B cell (primary cell): Measurements from ENCODE around the gene HLCS. TPM values are rescaled to one million over a fixed set of nuclear protein-coding genes. Genes with fewer than 3 reads are reported as not detected.

Source experiments
- ATAC-seq: fragments of 200-7000 bp; cut with Tn5 transposase; one replicate; pipeline ENCODE4 v1.10.0; 2021; ENCODE audit warnings: low read depth, mild to moderate bottlenecking, moderate number of reproducible peaks, moderate library complexity
- CTCF ChIA-PET: fragments of 350-600 bp; sonication (Branson Sonifier 250); formaldehyde crosslinking; loops from one replicate; lab custom pipeline; 2021; ENCODE audit warnings: antibody characterized with exemption, inconsistent platforms; lab: Charles Lee
- POLR2A ChIA-PET: fragments of 350-600 bp; sonication (Branson Sonifier 250); formaldehyde crosslinking; loops from one replicate; lab custom pipeline; 2021; ENCODE audit warnings: antibody characterized with exemption; lab: Charles Lee
- DNase-seq: peaks from one replicate; pipeline ENCODE4 v3.0.0; 2013
- H2AFZ ChIP-seq: 2 replicates; pipeline ENCODE4 v1.6.1; 2012; ENCODE audit warnings: mild to moderate bottlenecking, low read depth, low read length; ENCODE audit not compliant: insufficient read depth, poor library complexity, severe bottlenecking
- H3K27ac ChIP-seq, 2 donors: 1 replicate in 1 of 2; 2 replicates in 1 of 2; pipeline ENCODE4 v1.5.1; 2012 to 2013; ENCODE audit warnings: low read length in 2 of 2, mild to moderate bottlenecking in 2 of 2, moderate library complexity in 1 of 2
- H3K27me3 ChIP-seq, 4 experiments: fragments of 200-600 bp in 1 of 4; sonication (generic) in 1 of 4; replicated peaks in 1 of 4; 1 replicate in 2 of 4; 2 replicates in 2 of 4; pipeline versions ENCODE4 v1.6.1 to v1.7.0; 2013 to 2016; ENCODE audit warnings: low read length in 3 of 4, mild to moderate bottlenecking in 2 of 4, mixed read lengths in 1 of 4, moderate library complexity in 1 of 4; ENCODE audit not compliant: insufficient read depth in 4 of 4, control insufficient read depth in 3 of 4; ENCODE audit errors: control extremely low read depth in 1 of 4
- H3K36me3 ChIP-seq, 2 experiments: replicated peaks in 1 of 2; 1 replicate in 1 of 2; 2 replicates in 1 of 2; pipeline versions ENCODE4 v1.6.1 to v1.7.1; 2013; ENCODE audit warnings: low read length in 1 of 2; ENCODE audit not compliant: insufficient read depth in 2 of 2, control insufficient read depth in 1 of 2; ENCODE audit errors: control extremely low read depth in 1 of 2, extremely low read depth in 1 of 2
- H3K4me1 ChIP-seq, 2 donors: fragments of 200-600 bp in 1 of 2; sonication (generic) in 1 of 2; 1 replicate in 1 of 2; 2 replicates in 1 of 2; pipeline versions ENCODE4 v1.5.1 to v1.6.1; 2013 to 2017; ENCODE audit warnings: low read length in 2 of 2; ENCODE audit not compliant: control insufficient read depth in 2 of 2, insufficient read depth in 2 of 2
- H3K4me2 ChIP-seq: replicated peaks from 2 replicates; pipeline ENCODE3; 2012; ENCODE audit warnings: mild to moderate bottlenecking, low read depth, low read length; ENCODE audit not compliant: poor library complexity, severe bottlenecking
- H3K4me3 ChIP-seq, 5 experiments: fragments of 200-600 bp in 1 of 5; sonication (generic) in 1 of 5; 1 replicate in 3 of 5; 2 replicates in 2 of 5; pipeline versions ENCODE4 v1.5.1 to v1.7.0; 2011 to 2016; ENCODE audit warnings: low read length in 4 of 5, mild to moderate bottlenecking in 4 of 5, low read depth in 2 of 5, control low read depth in 1 of 5, moderate library complexity in 1 of 5; ENCODE audit not compliant: insufficient read depth in 1 of 5; ENCODE audit errors: control extremely low read depth in 1 of 5, extremely low read depth in 1 of 5
- H3K79me2 ChIP-seq: fragments of 200-600 bp; sonication (generic); one replicate; pipeline ENCODE4 v1.6.0; 2016; ENCODE audit warnings: low read length; ENCODE audit not compliant: control insufficient read depth, insufficient read depth
- H3K9ac ChIP-seq: fragments of 200-600 bp; sonication (generic); 2 replicates; pipeline ENCODE4 v1.6.1; 2017; ENCODE audit warnings: mild to moderate bottlenecking, low read length, moderate library complexity
- H3K9me3 ChIP-seq, 3 donors: one replicate each; pipeline versions ENCODE4 v1.6.1 to v1.7.1; 2013; ENCODE audit warnings: low read length in 2 of 3; ENCODE audit not compliant: control insufficient read depth in 2 of 3, insufficient read depth in 1 of 3; ENCODE audit errors: control extremely low read depth in 1 of 3
- H4K20me1 ChIP-seq: 2 replicates; pipeline ENCODE4 v1.6.0; 2012; ENCODE audit warnings: mild to moderate bottlenecking, low read length; ENCODE audit not compliant: insufficient read depth, control insufficient read depth, poor library complexity, severe bottlenecking
- H3K27ac Mint-ChIP-seq: one replicate; pipeline ENCODE4 v1.8.0; 2021; ENCODE audit warnings: mixed read lengths
- H3K27me3 Mint-ChIP-seq: one replicate; pipeline ENCODE4 v1.8.0; 2021; ENCODE audit warnings: mixed read lengths
- H3K4me1 Mint-ChIP-seq: one replicate; pipeline ENCODE4 v1.8.0; 2021; ENCODE audit warnings: mixed read lengths
- H3K4me3 Mint-ChIP-seq: one replicate; pipeline ENCODE4 v1.8.0; 2021; ENCODE audit warnings: mixed read lengths
- H3K9me3 Mint-ChIP-seq: one replicate; pipeline ENCODE4 v1.8.0; 2022; ENCODE audit warnings: mixed read lengths; ENCODE audit not compliant: insufficient read depth
- EZH2 ChIP-seq: IDR thresholded peaks from 2 replicates; pipeline ENCODE4 v1.6.1; 2012; ENCODE audit warnings: borderline replicate concordance, low read depth, mild to moderate bottlenecking, moderate library complexity, low read length; ENCODE audit not compliant: insufficient read depth, poor library complexity, severe bottlenecking
- WGBS: methylation state at CpG from one replicate; pipeline ENCODE4 v1.1.5; 2013; ENCODE audit warnings: missing lambda C conversion rate; ENCODE audit not compliant: insufficient coverage; 5-methylcytosine and 5-hydroxymethylcytosine counted together
- intact Hi-C: fragments of 100-400 bp; cut with micrococcal nuclease; formaldehyde crosslinking; loops from one replicate; pipeline ENCODE4 v1.10.0; 2022
- polyA plus RNA-seq: library from polyadenylated mRNA; depleted of rRNA; stranded (reverse); fragments of >200 nt; gene quantifications from 2 replicates; pipeline ENCODE4 v1.2.3, GENCODE V29; 2012
- total RNA-seq, 2 donors: library from RNA; stranded (reverse); fragments of 120-200 nt in 1 of 2; gene quantifications; 1 replicate in 1 of 2; 2 replicates in 1 of 2; pipeline versions ENCODE4 v1.2.3 to v1.2.4, GENCODE V29; 2013 to 2022
- TF ChIP-seq, protein P1 (sequence below): fragments of 200-600 bp; IDR thresholded peaks from one replicate; pipeline ENCODE4 v1.8.0; 2022; ENCODE audit warnings: antibody characterized with exemption, mild to moderate bottlenecking

Gene HLCS
- total and polyA plus RNA-seq, 2 donors (not counting 1 experiment from before 2014, with no cell fraction given) = 4.4 to 14.7 TPM

- CTCF ChIA-PET = interaction anchor here (1.3 kb wide), 1 partner anchor 17 kb away, joined by 3 read pairs; no protein-coding TSS in a partner anchor
- peaks cover 0 to 52% (median 24%) of the 10 kb centered on the region in 4 experiments for H3K27me3 ChIP-seq
- TF ChIP-seq EZH2 = no peak
- TF ChIP-seq, protein P1, sequence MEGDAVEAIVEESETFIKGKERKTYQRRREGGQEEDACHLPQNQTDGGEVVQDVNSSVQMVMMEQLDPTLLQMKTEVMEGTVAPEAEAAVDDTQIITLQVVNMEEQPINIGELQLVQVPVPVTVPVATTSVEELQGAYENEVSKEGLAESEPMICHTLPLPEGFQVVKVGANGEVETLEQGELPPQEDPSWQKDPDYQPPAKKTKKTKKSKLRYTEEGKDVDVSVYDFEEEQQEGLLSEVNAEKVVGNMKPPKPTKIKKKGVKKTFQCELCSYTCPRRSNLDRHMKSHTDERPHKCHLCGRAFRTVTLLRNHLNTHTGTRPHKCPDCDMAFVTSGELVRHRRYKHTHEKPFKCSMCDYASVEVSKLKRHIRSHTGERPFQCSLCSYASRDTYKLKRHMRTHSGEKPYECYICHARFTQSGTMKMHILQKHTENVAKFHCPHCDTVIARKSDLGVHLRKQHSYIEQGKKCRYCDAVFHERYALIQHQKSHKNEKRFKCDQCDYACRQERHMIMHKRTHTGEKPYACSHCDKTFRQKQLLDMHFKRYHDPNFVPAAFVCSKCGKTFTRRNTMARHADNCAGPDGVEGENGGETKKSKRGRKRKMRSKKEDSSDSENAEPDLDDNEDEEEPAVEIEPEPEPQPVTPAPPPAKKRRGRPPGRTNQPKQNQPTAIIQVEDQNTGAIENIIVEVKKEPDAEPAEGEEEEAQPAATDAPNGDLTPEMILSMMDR = no peak
- Mint-ChIP-seq H3K4me1 (peaks cover 18% of the 10 kb centered on the region), H3K4me3 (peak within 1 kb of the TSS; percentile 77), H3K27ac (no peak within 1 kb of the TSS), H3K27me3 (peaks cover 37% of the 10 kb centered on the region), H3K9me3 (no peaks in the 10 kb centered on the region)
- intact Hi-C loops = no loop called here
- H3K79me2 ChIP-seq = no peaks in the 10 kb centered on the region
- ATAC-seq = no peak
- H3K4me3 ChIP-seq = peak within 1 kb of the TSS in 3 of 5 experiments; percentile 38 to 43 (median 40)
- WGBS = 1% methylated on average over 87 of the region's 87 CpGs
- H3K4me1 ChIP-seq = peaks cover 27 to 33% of the 10 kb centered on the region in 2 donors
- no peaks in the 10 kb centered on the region for H4K20me1 ChIP-seq
- peak; percentile 37 for DNase-seq
- no peaks in the 10 kb centered on the region for H3K36me3 ChIP-seq
- H3K27ac ChIP-seq = no peak within 1 kb of the TSS
- peak within 1 kb of the TSS; percentile 54 for H3K9ac ChIP-seq
- H3K9me3 ChIP-seq = peaks cover 0 to 15% (median 1%) of the 10 kb centered on the region in 3 donors
- POLR2A ChIA-PET = no interaction called here
- peak within 1 kb of the TSS; percentile 86 for H3K4me2 ChIP-seq
- peak within 1 kb of the TSS; percentile 71 for H2AFZ ChIP-seq
Observed at GRCh38 chr21:37006486-37007291, 40.2 kb upstream of the HLCS start, which contains the start of gene RIPPLY3. Gene RIPPLY3 (plus strand): TSS chr21:37006702. CDS start chr21:37006773, 71 bp downstream.
